ENCODE data around the gene DPP10.

GRCh38 chr2:115183144-115183543 is 740.7 kb downstream of the DPP10 start:
- TF ChIP-seq CTCF (IDR thresholded peaks at IDR 0.05; ENCODE audit: insufficient read depth, low read depth, low read length), result no peak
- no peak for TF ChIP-seq EZH2 (IDR thresholded peaks at IDR 0.05; ENCODE audit: insufficient read depth, low read length)
